Right lung (tissue), 10 donors: ENCODE results near the gene PPEF1. TPM values are rescaled to one million over a fixed set of nuclear protein-coding genes. Genes with fewer than 3 reads are reported as not detected.

Experiments used
- DNase-seq, 2 donors: peaks; one replicate each; pipeline ENCODE4 v3.0.0-alpha.2; 2013
- long read RNA-seq, 8 donors: transcript quantifications; one replicate each; lab custom pipeline, GENCODE V29; 2026
- polyA plus RNA-seq, 5 donors: library from polyadenylated mRNA; unstranded; fragments of 120-200 nt; gene quantifications; one replicate each; pipeline versions ENCODE4 v1.2.1 to v1.2.3, GENCODE V29; 2013; ENCODE audit warnings: inconsistent platforms in 1 of 5, low replicate concordance in 1 of 5; ENCODE audit not compliant: insufficient read length in 5 of 5, insufficient read depth in 1 of 5

Gene PPEF1
- polyA plus RNA-seq = 1 to 10 TPM in 2 of 5 donors, under 1 TPM in 3; 0.20 to 1.1 (median 0.70) TPM
- long read RNA-seq, donor 1 = 0 reads
- long read RNA-seq, donor 2 = 0 reads
- long read RNA-seq, donor 3 = 0 reads
- long read RNA-seq, donor 4 = 0 reads
- long read RNA-seq, donor 5 = 0 reads
- long read RNA-seq, donor 6 = 0 reads
- long read RNA-seq, donor 7 = 0 reads
- long read RNA-seq, donor 8 = 0 reads

GRCh38 chrX:18707426-18708049 lies at the start of gene PPEF1:
Gene PPEF1 (plus strand): TSS chrX:18707645. CDS start chrX:18707781, 136 bp downstream.
- DNase-seq = no peak

GRCh38 chrX:18661273-18661672 lies 46.2 kb upstream of the PPEF1 start:
- no peak for DNase-seq

GRCh38 chrX:18664947-18665346 lies 42.5 kb upstream of the PPEF1 start:
- DNase-seq = no peak

GRCh38 chrX:18666614-18667013 lies 40.8 kb upstream of the PPEF1 start:
- DNase-seq = no peak

GRCh38 chrX:18668071-18668835 lies 39.2 kb upstream of the PPEF1 start:
- DNase-seq = no peak

- no peak for DNase-seq
Measured at GRCh38 chrX:18672008-18672407, 35.4 kb upstream of the PPEF1 start, which contains the start of gene RS1. Gene RS1 (minus strand): TSS chrX:18672108. CDS start chrX:18672068, 40 bp downstream.

- no peak for DNase-seq
Measured at GRCh38 chrX:18674417-18674787, 33.0 kb upstream of the PPEF1 start.

GRCh38 chrX:18674788-18675735 lies 32.4 kb upstream of the PPEF1 start:
- peak; percentile 76 to 84 for DNase-seq

GRCh38 chrX:18676050-18676449 lies 31.4 kb upstream of the PPEF1 start:
- DNase-seq = no peak

GRCh38 chrX:18676470-18676869 lies 31.0 kb upstream of the PPEF1 start:
- no peak for DNase-seq

- no peak for DNase-seq
Measured at GRCh38 chrX:18677161-18677869, 30.1 kb upstream of the PPEF1 start.

GRCh38 chrX:18681996-18682395 lies 25.4 kb upstream of the PPEF1 start:
- DNase-seq = no peak

GRCh38 chrX:18682979-18683387 lies 24.5 kb upstream of the PPEF1 start:
- no peak for DNase-seq

GRCh38 chrX:18687856-18688495 lies 19.5 kb upstream of the PPEF1 start:
- no peak for DNase-seq

- no peak for DNase-seq
Measured at GRCh38 chrX:18691431-18691830, 16.0 kb upstream of the PPEF1 start.

- no peak for DNase-seq
Measured at GRCh38 chrX:18692541-18692940, 14.9 kb upstream of the PPEF1 start.

GRCh38 chrX:18696653-18697052 lies 10.8 kb upstream of the PPEF1 start:
- no peak for DNase-seq

- DNase-seq = no peak
Measured at GRCh38 chrX:18698737-18699650, 8.5 kb upstream of the PPEF1 start.

GRCh38 chrX:18701621-18702361 lies 5.7 kb upstream of the PPEF1 start:
- DNase-seq = no peak
